GM12874 (cell line): ENCODE measurements around the gene TCP11.

Experiments used
- TF ChIP-seq, protein P1 (sequence below): IDR thresholded peaks from 2 replicates; pipeline ENCODE4 v1.5.1; 2011; ENCODE audit warnings: low read depth, mild to moderate bottlenecking, control low read depth, low read length, moderate library complexity; ENCODE audit not compliant: insufficient read depth

Gene TCP11

DNA sequence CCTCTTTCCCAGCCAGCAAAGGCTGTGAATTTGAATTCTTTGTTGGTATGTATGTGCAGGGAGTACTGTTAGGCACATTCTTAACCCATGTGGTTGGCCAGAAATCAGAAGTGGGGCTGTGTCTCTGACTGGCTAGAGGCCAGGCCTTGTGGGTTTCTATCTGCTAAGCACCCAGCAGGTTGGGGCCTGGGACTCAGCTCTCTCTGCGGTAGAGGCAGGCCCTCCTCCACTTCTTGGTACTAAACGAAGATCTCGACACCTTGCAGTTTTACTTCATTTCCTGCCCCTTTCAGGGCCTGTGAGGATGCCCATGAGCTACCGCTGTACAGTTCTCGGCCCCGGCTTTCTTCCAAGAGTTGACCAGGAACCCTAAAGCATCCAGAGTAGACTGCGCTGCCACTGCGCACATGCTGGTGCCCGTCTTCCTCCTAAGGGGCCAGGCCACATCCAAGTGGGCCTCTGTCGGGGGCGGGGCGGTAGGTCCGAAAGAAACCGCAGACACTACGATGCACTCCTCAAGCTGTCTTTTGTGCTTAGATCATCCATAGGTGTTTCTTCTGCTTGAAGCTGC lies 51.1 kb downstream of the TCP11 start:
- TF ChIP-seq, protein P1, sequence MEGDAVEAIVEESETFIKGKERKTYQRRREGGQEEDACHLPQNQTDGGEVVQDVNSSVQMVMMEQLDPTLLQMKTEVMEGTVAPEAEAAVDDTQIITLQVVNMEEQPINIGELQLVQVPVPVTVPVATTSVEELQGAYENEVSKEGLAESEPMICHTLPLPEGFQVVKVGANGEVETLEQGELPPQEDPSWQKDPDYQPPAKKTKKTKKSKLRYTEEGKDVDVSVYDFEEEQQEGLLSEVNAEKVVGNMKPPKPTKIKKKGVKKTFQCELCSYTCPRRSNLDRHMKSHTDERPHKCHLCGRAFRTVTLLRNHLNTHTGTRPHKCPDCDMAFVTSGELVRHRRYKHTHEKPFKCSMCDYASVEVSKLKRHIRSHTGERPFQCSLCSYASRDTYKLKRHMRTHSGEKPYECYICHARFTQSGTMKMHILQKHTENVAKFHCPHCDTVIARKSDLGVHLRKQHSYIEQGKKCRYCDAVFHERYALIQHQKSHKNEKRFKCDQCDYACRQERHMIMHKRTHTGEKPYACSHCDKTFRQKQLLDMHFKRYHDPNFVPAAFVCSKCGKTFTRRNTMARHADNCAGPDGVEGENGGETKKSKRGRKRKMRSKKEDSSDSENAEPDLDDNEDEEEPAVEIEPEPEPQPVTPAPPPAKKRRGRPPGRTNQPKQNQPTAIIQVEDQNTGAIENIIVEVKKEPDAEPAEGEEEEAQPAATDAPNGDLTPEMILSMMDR = no peak

DNA sequence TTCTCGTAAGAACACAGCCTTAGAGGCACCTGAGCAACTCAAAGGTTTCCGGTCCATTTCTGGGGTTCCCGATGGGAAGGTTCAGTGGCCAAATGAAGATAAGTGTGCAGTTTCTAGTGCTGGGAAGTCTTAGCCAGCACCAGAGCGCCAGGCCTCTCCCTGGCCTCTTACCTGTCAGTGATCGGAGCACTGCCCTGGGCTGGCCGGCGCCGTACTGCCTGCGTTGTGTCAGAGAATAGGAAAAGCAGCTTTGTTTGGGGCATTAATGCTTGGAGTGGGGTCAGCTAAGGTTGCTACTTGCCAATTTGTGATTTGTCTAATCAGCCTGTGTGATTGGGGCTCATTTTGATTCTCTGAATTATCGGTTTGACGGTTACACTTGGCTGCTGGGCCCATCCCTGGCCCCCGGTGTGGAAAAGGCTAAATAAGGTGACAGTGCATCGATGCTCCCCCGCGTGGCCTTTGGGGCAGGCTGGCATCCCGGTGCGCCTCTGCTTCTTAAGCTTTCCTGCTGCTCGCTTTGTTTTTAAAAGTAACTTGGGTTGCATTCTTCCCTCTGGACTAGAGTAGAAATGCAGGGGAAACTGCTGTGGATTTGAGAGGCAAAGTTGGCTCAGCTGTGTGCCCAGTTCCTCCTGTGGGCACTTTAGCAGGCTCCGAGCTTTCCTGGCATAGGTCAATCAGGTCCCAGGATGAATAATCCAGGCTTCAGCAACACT lies 51.8 kb downstream of the TCP11 start:
- TF ChIP-seq, protein P1 = no peak

DNA sequence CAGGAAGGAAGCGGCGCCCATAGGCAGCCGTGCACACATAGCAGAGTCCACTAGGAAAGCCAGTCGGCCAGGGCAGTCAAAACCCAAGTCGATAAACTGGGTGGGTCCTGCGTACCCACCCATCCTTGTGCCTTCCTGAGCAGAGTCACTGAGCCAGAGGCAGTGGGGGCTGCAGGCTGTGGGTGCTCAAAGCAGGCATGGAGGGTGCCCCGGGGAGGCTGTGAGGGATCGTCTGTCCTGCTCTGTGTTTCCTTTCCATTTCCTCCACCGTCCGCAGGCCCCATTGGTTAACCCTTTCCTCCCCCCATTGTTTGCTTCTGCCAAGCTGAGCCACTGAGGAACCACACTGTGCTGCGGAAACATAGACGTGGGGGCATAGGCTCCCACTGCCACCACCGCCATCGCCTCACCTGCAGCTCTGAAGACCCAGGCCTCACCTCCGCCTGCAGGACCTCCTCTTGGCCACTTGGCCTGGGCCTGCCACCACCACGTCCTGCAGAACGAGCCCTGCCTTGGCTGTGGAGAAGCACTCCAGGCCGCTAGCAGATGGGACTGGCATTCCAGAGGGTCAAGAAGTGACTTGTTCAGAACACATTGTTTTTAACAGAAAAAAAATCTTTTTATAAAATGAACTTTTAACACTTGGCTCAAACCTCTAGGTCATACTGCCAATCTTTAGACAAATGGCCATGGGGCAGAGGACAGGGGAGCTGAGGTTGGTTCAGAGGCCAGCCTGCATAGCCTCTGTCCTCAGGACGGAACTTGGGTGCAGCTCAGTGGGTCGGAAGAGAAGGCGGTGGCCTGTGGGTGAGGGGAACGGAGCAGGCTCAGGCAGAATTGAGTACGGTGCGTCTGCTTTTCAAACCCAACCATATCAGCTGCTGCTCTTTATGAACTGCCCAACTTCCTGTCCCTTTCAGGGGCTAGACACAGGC lies 52.6 kb downstream of the TCP11 start:
- TF ChIP-seq, protein P1 = no peak

DNA sequence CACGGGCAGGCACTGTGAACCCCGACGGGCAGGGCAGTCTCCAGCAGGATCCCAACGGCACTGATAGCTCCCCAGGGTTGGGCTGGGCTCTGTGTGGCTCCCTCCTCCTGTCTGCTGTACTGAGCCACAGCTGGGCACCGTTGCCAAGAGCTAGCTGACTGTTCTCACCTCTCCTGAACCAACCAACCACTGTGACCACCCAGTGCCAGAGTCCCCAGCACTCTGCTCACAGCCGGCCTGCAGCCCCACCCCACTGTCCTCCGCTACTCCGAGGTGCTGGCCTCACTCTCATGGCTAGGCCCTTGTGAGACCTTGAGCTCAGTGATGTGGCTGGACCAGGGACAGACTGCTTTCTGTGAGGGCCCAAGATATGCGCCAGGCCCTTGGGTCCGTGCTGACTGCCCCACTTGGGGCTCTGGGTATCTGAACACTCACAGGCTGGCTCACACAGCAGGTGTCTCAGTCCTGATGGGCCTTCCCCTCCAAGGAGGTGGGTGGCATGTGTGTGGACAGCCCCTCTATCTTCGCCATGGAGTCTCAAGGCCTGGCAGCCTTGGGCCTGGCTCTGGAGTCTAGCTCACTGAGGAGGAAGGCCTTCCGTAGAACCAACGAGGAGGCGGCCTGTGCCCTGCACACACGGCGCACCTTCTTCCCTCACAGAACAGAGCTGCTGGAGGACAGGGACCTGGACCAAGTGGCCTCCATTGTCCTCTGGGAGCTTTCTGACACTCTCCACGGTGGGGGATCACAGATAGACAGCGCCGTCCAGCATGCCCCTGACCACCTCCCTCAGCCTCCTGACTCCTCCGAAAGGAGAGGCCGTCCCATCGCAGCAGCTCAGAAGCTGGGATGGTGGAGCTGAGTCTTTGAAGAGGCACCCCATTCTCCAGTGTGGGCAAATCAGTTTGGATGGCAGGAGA lies 53.5 kb downstream of the TCP11 start:
- TF ChIP-seq, protein P1 = no peak

DNA sequence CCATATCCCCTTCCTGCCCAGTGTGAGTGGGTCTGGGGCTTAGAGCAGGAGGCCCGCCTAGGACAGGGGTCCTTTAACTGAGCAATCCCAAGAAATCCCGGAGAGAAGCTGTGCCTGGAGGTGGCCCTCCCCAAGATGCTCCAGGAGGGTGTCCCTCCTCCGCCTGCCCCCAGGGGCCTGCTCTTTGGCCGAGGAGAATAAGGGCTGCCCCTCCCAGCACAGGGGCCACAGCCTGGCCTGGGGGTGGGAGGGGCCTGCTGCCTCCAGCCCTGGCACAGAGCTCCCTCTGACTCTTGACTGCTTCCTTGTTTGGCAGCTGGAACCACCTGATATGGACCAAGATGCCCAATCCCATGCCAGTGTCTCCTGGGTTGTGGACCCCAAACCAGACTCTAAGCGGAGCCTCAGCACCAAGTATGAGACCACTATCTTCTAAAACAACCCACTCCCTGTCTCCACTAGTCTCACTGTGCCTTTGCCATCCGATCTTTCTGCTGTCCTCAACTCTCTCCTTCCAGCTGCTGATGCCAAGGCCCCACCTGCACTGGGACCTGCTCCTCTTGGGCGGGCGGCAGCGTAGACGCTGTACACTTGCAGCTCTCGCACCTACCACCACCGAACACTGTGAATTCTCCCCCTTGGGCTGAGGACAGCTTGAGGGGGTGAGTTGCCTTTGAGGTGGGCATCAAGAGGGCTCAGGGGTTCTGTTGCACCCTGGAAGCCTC lies 54.3 kb downstream of the TCP11 start:
- TF ChIP-seq, protein P1 = no peak

DNA sequence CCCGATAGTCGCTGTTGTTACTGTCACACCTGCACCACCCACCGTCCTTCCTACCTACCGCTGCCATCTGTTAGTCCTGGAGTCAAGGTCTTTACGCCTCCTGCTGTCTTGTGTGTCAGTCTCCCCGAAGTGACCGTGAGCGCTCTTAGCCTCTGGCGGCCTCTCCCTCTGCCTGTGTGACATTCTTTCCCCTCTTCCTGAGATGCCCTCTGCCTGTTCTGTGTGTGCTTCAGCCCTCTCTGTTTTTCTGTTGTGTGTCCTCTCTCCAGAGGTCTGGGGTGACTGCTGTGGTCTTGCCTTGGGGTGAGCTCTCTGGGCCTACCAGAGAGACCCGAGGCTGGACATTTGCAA lies 54.9 kb downstream of the TCP11 start:
- TF ChIP-seq, protein P1 = no peak
